HG03571 (cell line): ENCODE data around the gene PRDM16.

ENCODE experiments used
- ATAC-seq: cut with Tn5 transposase; IDR thresholded peaks from one replicate; pipeline ENCODE4 v1.9.1; 2021; ENCODE audit not compliant: unreplicated experiment

The PRDM16 gene

DNA sequence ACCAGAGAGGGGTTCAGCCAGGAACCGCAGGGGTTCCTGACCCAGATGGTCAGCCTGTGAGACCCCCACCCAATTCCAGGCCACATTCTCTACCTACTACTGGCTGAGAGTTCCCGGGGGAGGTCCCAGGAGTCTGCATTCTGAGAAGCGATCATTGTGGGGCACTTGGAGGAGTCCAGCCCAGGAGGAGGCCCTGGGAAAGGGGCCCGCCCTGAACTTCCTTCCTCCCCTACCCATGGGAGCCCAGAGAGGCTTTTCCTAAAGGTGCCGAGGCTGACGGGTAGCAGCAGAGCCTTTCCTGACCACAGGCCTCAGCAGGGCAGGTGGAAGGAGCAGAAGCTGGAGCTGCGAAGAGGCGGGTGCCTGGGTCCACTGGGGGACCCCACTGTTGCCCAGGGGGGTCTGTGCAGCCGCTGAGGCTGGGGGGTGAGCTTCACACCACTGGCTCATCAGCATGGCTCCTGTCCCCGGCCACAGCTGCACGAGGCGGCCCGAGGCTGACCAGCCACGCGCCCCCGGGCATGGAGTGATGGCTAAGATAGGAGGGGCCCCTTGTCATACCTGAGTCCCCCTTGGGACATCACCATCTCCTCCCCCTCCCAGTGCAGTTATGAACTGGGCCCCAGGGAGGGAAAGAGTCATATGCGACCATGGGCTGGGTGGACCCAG is 127.7 kb downstream of the PRDM16 start:
- no peak for ATAC-seq

GRCh38 chr1:3197781-3198316 is 128.8 kb downstream of the PRDM16 start:
- ATAC-seq = no peak

DNA sequence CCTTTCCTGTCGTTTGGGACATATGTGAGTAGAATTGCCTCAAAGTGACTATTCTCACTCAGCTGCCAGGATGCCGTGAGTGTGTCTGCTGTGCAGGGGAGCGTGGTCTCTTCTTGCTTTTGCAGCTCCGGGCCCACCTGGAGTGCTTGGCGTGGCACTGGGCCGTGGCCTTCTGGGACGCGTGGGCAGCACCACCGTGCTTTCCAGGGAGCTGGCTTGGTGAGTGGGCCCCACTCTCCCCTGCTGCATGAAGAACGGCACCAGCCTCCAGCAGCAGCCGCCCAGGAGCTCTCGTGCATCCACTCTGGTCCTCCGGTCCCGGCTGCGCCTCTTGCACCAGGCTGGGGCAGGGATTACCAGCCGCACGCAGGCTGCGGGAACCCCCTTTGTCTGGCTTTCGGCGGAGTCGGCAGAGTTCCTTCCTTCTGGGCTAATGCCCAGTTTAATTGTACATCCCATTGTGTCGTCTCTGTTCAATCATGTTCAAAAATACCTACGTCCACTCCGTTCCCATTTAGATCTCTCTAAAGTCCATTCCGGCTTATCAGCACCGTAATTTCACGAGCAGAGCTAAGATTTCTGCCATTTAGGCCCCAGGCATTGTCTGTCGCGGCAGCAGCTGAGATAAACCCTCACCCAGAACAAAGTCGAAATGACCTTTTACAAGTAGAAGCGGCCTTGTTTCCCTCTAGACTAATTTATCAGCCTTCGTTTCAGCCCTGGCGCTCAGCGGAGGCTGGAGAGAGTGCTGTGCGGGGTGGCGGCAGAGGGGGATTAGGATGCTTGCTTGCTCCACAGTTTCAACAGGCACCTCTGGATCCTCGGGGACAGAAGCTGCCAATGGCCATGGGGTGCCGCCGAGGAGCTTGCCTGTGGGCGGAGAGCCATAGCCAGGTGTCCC is 129.6 kb downstream of the PRDM16 start:
- no peak for ATAC-seq

- no peak for ATAC-seq
Observed at GRCh38 chr1:3204725-3205124, 135.7 kb downstream of the PRDM16 start.

DNA sequence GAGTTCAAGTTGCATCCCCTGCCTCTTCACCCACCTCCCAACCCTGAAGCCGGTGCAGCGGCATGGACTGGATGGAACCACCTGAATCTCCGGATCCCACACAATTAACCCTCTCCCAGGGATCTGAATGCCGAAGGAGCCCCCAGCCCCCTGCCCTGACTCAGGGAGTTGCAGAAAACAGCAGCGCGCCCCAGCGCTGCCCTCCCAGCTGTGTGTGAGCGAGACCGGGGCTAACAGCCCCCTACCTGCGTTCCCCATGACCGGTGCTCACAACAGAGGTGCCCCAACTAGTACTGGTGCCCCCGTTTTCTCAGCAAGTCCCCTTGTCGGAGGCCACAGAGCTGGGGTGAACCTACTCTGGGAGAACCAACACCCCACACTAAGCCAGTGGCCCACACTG is 136.8 kb downstream of the PRDM16 start:
- no peak for ATAC-seq

GRCh38 chr1:3206696-3207095 is 137.7 kb downstream of the PRDM16 start:
- ATAC-seq = no peak

GRCh38 chr1:3207217-3207848 is 138.3 kb downstream of the PRDM16 start:
- ATAC-seq = no peak

GRCh38 chr1:3208819-3209200 is 139.8 kb downstream of the PRDM16 start:
- no peak for ATAC-seq

DNA sequence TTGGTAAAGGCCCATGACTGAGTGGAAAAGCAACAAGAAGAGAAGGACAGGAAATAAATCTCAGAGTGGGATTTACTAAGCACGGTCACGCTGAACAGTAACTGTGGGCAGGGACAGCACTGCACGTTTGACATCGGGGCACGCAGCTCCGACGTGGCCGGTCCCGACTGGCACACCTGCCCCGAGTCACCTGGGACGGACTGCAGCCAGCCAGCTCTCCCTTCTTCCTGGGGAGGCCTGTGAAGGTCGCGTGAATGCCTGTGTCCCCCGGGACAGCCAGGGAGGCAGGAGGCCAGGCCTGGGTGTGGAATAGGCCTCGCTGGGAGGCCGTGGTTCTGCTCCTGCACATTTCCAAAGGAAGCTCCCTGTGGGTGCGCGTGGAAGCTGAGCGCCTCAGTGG is 140.2 kb downstream of the PRDM16 start:
- ATAC-seq = no peak

GRCh38 chr1:3211582-3212375 is 142.8 kb downstream of the PRDM16 start:
- ATAC-seq = no peak

DNA sequence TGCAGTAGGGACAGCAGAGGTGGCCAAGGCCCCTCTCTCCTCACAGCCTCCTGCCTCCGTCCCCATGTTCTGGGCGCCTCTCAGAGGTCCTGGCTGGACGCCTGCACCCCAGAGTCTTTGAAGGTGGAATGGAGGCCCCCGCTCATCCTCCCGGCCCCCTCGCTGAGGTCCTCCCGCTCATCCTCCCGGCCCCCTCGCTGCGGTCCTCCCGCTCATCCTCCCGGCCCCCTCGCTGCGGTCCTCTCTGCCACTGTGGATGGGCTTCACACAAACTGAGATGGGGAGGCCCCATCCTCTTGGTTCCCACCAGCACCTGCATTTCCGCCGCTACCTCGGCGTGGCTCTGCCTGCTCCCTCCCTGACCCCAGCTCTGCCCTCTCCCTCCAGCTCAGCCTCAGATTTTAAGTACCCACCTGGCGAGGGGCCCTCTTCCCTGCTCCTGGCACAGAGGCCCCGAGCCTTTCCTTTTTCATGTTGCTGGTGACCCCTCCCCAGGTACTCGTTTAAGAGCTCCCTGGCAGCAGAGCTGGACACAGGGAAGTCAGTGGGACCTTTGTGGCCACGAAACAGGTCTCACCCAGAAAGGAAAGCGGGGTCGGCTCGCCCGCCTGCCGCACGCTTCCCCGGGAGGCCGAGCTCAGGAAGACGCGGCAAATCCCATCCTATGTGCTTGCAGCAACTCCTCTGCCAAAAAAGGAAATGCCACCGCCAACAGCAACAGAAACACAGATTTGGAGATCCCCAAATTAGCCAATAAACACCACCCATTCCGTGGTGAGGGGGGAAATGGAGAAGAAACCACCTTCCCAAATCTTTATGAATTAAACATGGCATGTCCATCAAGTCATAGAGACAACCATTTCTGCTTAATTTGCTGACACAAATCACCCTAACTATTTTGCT is 143.7 kb downstream of the PRDM16 start:
- no peak for ATAC-seq

- no peak for ATAC-seq
Observed at GRCh38 chr1:3213730-3214129, 144.7 kb downstream of the PRDM16 start.

DNA sequence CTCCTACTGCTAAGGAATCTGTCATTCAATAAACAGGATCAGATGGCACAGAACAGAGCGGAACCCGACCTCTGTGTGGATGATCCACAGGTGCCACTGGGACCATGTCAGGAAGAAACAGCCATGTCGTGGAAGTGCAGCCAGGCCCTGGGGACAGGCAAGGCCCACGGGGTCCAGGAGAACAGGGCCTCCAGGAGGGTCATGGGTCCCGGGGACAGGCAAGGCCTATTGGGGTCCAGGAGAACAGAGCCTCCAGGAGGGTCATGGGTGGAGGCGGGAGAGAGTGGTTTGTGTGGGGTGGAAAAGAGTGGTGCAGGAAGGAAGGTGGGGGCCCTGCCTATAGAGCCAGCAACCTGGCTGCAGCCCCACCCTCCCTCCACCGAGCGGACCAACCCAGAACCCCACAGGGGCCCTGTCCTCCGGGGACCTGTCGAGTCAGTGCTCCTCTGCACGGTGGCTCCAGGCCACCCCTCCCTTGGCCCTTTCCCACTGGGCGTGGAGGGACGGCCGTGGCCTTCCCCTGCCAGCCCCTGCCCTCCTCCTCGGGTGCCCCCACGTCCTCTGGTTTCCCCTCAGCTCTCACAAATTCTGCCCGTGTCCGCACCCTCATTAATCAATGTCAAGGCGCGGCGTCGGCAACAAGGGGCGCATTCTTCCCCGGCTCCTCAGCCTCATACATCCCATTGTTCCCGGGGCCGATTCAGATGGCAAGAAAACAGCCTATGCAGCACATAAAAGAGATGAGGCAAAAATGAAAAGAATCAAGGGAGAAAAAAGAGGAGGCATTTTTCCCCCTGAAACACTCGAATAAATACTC is 146.4 kb downstream of the PRDM16 start:
- ATAC-seq = no peak

DNA sequence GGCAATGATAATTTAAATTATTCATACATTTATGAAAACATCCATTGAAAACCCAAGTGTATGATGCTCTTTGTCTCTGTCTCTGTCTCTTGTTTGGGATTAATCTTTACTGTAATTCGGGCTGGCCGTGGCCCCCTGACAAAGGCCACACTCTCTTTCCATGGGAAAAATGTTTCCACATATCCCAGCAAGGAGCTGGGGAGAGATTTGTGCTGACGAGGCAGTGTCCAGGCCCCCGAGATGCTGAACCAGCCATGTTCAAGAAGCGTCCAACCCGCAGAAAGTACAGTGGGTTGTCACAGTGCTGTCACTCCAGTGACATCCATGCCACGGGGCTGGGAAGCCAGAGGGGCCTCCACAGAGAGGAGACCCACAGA is 147.0 kb downstream of the PRDM16 start:
- no peak for ATAC-seq

GRCh38 chr1:3217181-3217641 is 148.2 kb downstream of the PRDM16 start:
- no peak for ATAC-seq

DNA sequence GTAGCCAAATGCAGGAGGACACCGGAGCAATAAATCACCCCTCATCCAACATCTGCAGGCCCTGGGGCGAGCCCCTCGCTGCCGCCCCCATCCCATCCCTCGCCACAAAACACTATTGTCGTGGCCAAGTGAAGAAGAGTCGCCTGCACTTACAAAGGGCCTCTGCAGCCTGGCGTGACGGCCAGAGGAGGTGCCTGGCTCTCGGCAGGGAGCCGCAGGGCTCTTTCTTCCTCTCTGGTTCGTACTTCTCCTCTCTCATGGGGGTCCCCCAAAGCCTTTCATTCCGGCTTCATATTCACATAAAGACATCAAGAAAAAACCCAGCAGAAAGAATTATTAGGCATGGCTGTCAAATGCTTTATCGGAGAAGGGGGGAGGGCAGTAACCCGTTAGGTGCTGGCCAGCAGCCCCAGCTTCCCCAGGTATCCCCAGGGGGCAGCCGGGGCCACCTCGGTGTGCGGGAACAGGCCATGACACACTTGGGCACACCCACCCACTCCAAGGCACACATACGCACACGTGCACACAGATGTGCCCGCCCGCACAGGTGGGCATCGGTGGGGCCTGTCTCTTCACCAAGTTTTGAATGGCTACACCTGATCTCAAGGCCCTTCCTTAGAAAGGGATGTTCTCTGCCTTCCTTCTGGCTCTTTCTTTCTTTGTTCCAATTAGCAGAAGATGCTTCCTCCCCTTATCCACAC is 149.1 kb downstream of the PRDM16 start:
- no peak for ATAC-seq

GRCh38 chr1:3219005-3219790 is 150.2 kb downstream of the PRDM16 start:
- no peak for ATAC-seq
